ENCODE measurements around the gene DHFR.
A peak's percentile ranks its signal among the peaks of the same experiment; 100 is the strongest.
"Not testable (repeated sequence)": the region's sequence is repeated elsewhere in the genome, so short reads cannot be mapped to it uniquely, and the experiment has no call there.

DHFR gene

DNA sequence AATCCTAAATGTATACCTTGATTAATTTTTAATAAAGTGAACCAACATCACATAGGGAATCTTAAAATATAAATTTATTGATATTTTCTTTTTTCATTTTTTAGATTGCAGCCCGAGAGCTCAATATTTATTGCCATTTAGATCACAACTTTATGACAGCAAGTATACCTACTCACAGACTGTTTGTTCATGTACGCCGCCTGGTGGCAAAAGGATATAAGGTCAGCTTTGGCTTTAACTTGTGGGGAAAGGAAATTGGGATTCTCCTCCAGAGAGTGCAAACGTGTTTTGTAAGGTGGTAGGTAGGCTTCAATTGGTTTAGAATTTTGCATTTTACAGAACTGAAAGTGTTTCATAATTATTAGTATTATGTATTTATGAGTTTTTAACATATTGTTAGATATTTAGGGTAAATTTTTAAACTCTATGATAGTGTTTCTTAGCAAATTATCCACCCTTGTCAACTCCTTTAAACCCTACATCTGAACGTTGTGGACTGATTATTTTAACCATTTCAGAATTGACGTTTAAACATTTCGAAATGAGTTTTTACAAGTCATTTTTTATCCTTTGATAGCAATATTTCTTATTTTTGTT is 17.5 kb upstream of the DHFR start:
- TF ChIP-seq, protein P1, sequence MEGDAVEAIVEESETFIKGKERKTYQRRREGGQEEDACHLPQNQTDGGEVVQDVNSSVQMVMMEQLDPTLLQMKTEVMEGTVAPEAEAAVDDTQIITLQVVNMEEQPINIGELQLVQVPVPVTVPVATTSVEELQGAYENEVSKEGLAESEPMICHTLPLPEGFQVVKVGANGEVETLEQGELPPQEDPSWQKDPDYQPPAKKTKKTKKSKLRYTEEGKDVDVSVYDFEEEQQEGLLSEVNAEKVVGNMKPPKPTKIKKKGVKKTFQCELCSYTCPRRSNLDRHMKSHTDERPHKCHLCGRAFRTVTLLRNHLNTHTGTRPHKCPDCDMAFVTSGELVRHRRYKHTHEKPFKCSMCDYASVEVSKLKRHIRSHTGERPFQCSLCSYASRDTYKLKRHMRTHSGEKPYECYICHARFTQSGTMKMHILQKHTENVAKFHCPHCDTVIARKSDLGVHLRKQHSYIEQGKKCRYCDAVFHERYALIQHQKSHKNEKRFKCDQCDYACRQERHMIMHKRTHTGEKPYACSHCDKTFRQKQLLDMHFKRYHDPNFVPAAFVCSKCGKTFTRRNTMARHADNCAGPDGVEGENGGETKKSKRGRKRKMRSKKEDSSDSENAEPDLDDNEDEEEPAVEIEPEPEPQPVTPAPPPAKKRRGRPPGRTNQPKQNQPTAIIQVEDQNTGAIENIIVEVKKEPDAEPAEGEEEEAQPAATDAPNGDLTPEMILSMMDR (IDR thresholded peaks at IDR 0.05; ENCODE audit: low read depth, low read length), result peak; percentile 86
- no peak overlapping the region for H3K4me3 ChIP-seq (replicated peaks in 1 of 2; ENCODE audit: low read depth in 2 of 2, low read length in 2 of 2)
- peak; percentile 83 to 86 for DNase-seq (ENCODE audit: low read depth in 2 of 2)

DNA sequence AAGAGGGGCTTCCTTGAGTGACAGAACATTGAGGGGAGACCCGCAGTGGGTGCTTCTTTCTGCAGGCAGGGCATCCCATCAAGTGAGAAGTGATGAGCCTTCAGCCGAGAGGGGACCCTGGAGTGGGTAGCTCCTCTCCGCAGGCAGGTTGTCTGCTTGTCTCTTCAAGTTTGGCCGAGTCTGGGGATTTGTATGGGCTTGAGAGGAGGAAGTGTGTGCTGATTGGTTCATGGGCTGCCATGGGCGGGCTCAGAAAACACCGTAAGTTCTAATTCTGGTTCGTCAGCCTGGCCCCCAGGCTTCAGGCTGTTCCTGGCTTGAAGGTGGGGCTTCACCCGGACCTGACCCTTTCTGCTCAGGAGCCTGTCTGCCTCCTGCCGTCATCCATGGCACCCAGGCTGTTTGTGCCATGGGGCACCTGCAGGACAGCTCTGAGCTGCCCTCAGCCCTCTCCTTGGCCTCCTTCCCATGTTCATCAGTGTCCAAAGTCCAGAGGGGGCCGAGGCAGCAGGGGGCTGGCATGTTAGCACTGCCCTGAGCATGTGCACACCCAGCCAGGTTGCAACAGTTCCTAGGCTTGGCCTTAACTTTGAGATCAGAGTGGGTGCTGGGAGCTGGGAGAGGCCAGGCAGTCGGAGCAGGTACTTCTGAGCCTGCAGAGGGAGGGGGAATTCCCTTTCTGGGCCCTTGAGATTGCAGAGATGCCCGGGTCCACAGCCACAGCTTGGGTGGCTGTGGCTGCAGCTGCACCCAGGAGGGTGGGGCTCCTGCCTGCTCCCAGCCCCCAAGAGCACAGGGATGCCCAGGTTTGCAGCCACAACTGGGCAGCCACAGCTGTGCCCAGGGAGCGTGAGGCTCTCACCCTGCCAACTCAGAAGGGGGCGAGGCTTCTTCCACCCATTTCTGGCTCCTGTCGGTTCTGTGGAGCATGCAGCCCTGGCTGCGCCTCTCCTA is 13.5 kb upstream of the DHFR start:
- DNase-seq (ENCODE audit: low read depth in 2 of 2), result no peak
- H3K4me3 ChIP-seq (replicated peaks in 1 of 2; ENCODE audit: low read depth in 2 of 2, low read length in 2 of 2), result no peak overlapping the region
- TF ChIP-seq, protein P1 (IDR thresholded peaks at IDR 0.05; ENCODE audit: low read depth, low read length), result no peak

DNA sequence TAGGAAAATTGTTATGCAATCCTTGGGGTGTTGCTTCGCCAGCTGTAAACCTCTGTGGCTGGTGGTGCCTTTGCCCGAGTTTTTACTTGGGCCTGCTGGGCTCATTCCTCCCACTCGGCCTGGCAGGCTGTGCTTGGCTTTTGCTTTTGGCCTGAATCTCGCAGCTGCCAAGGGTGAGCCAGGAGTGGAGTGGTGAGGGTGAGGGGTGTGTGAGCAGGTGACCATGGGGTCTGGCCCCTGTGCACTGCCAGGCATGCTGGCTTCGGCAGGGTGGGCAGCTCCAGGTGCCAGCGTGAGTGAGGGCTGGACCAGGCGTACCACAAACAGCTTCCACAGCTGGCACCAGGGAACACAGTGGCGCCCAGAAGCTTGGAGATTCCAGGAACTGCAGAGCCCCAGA is 12.6 kb upstream of the DHFR start:
- H3K4me3 ChIP-seq (replicated peaks in 1 of 2; ENCODE audit: low read depth in 2 of 2, low read length in 2 of 2), result no peak overlapping the region
- DNase-seq (ENCODE audit: low read depth in 2 of 2), result no peak
- TF ChIP-seq, protein P1 (IDR thresholded peaks at IDR 0.05; ENCODE audit: low read depth, low read length), result no peak

DNA sequence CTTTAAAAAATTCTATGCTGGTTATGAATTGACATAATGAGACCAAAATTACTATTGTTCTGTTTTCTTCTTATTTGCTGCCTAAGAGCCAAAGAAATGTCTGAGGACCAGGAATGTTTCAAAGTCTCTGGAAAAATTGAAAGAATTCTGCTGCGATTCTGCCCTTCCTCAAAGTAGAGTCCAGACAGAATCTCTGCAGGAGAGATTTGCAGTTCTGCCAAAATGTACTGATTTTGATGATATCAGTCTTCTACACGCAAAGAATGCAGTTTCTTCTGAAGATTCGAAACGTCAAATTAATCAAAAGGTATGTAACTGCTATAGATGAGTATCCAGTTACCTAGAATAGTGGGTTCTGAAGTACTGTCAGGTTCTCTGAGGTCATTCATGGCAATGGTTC is 10.3 kb upstream of the DHFR start:
- H3K4me3 ChIP-seq (replicated peaks in 1 of 2; ENCODE audit: low read depth in 2 of 2, low read length in 2 of 2), result no peak overlapping the region
- DNase-seq (ENCODE audit: low read depth in 2 of 2), result no peak
- TF ChIP-seq, protein P1 (IDR thresholded peaks at IDR 0.05; ENCODE audit: low read depth, low read length), result no peak

DNA sequence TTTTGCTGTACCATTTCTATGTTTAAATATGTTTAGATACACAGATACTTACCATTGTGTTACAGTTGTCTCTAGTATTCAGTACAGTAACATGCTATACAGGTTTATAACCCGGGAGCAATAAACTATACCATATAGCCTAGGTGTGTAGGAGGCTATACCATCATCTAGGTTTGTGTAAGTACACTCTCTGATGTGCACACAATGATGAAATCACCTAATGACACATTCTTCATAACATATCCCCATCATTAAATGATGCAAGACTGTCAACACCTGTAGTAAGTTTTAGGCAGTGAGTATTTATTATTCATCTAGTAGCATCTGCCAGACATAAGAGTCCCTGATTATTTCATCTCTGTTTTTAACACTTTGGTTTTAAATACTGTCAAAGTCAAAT is 7.3 kb upstream of the DHFR start:
- TF ChIP-seq, protein P1 (IDR thresholded peaks at IDR 0.05; ENCODE audit: low read depth, low read length), result no peak
- peak in 1 of 2 donors; percentile 21 for DNase-seq (ENCODE audit: low read depth in 2 of 2)
- H3K4me3 ChIP-seq (replicated peaks in 1 of 2; ENCODE audit: low read depth in 2 of 2, low read length in 2 of 2), result no peak overlapping the region

DNA sequence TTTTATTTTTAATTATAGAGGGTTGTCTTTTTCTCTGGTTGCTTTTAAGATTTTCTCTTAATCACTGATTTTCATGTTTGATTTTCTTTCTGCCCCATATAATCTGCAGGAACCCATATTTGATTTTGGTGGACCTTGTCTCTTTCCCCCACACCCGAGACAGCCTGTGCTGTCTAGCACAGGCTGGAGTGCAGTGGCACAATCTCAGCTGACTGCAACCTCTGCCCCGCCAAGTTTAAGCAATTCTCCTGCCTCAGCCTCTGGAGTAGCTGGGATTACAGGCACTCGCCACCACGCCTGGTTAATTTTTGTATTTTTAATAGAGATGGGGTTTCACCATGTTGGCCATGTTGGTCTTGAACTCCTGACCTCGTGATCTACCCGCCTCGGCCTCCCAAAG is 5.9 kb upstream of the DHFR start:
- H3K4me3 ChIP-seq (replicated peaks in 1 of 2; ENCODE audit: low read depth in 2 of 2, low read length in 2 of 2); DNase-seq (ENCODE audit: low read depth in 2 of 2): not testable (repeated sequence)

DNA sequence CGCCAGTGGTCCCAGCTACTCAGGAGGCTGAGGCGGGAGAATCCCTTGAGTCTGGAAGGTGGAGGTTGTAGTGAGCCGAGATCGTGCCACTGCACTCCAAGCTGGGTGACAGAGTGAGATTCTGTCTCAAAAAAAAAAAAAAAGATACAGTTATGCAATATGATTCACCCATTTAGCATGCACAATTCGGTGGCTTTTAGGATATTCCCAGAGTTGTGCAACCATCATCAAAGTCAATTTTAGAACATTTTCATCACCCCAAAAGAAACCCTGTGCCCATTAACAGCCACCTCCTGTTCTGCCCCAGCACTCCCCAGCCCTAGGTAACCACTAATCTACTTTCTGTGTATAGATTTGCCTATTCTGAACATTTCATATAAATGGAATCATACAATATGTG is 4.3 kb upstream of the DHFR start:
- no peak overlapping the region for H3K4me3 ChIP-seq (replicated peaks in 1 of 2; ENCODE audit: low read depth in 2 of 2, low read length in 2 of 2)
- DNase-seq (ENCODE audit: low read depth in 2 of 2), result peak; percentile 38 to 79
- TF ChIP-seq, protein P1 (IDR thresholded peaks at IDR 0.05; ENCODE audit: low read depth, low read length), result no peak
